Superior temporal gyrus (tissue), 1 donor: ENCODE results near the gene CPLX1.
"Not testable (repeated sequence)": the region's sequence is repeated elsewhere in the genome, so short reads cannot be mapped to it uniquely, and the experiment has no call there.

Source experiments
- DNase-seq: peaks from one replicate; pipeline ENCODE4 v3.0.0-alpha.2; 2016; ENCODE audit errors: extremely low spot score

CPLX1 gene

GRCh38 chr4:820230-821172 lies 5.4 kb downstream of the CPLX1 start:
- DNase-seq: no peak

DNA sequence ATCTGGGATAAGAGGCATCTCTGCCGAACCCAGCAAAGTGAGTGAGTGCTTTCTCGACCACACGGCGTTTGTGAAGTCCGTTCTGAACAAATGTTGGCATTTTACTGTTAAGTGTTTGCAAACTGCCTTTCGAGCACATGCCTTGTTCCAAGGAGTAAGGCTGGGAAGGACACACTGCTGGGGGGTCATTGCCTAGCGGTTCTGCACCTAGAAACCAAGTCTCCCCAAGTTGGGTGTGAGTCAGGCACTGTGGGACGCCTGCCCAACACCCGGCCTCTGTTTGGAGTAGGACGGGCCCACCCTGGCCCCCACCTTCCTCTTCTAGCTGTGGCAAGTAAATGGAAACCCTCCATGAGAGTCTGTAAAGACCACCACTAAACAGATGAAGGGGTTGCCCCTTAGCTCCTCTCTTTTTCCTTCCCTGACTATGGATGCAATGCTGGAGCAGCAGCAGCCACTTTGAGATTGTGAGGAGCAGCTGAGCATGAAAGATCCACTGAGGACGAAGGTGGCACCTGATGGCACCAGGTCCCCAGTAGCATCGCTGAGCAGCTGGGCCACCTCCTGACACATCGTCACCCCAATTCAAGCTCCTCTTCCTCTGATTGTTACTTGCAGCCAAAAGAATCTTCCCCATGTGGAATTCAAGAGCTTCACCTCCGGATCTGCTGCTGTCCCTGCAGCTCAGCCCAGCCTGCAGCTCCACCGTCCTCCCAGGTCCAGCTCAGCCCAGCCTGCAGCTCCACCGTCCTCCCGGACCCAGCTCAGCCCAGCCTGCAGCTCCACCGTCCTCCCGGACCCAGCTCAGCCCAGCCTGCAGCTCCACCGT lies 6.3 kb downstream of the CPLX1 start:
- DNase-seq: no peak

DNA sequence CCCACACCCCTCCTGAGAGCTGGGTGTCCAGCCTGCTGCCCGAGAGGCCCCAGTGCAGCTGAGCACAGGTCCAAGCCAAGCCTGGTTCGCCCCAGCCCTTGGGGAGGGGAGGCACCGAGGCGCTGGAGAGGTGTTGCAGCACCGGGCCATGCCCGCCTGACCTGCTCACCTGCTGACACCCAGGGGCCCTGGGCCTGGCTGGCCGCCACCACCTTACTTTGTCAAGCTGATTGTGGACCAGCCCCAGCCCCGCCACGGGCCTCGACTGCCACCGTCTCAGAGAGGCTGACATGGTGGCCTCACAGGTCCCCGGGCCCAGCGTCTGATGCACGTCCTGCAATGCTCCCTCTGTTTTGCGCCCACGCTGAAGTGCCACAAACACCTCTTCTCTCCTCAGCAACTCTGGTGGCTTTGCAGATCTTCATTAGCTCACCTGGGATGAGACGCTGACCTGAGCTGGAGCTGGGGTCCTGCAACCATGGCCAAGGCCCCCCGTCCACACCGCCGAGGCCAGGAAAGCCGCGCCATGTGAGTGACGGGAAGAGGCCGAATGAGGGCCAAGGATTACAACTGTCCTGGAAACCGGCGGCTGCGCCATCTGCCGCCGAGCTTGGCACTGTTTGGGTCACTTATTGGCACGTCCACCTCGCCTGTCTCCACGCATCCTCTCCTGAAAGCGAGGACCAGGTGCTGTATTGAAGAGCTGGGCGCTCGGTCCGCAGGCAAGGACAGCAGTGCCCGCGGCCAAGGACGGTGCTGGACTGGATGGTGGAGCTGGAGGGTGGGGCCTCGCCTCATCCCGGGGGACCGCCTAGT lies 7.6 kb downstream of the CPLX1 start:
- DNase-seq: no peak

DNA sequence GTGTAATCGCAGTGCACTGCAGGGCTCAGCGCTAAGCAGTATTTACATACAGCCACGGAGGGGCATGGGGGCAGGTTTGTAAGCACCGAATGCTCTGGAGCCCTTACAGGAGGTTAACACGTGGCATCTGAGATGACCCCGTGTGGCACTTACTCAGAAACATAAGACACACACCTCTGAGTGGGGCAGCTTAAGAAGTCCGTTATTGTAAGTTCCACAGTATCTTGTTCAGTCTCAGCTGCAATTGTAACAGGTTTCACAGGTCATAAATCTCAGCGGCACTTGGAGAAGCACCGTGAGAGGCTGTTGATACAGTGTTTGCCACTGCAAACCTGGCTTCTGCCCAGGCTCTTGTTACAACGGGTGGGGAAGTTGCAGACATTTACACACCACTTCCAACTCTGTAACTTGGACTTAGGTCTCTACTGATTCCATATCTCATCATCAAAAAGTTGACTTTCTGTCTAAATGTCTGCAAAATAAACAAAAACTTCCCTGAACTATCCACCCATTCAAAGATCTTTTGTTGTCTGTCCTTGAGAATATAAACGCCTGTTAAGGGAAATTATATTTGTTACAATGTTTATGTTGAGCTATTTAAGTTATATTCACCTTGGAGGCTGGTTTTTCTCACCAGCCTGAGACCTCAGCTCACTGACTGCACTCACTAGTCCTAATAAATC lies 10.3 kb downstream of the CPLX1 start:
- no peak for DNase-seq

DNA sequence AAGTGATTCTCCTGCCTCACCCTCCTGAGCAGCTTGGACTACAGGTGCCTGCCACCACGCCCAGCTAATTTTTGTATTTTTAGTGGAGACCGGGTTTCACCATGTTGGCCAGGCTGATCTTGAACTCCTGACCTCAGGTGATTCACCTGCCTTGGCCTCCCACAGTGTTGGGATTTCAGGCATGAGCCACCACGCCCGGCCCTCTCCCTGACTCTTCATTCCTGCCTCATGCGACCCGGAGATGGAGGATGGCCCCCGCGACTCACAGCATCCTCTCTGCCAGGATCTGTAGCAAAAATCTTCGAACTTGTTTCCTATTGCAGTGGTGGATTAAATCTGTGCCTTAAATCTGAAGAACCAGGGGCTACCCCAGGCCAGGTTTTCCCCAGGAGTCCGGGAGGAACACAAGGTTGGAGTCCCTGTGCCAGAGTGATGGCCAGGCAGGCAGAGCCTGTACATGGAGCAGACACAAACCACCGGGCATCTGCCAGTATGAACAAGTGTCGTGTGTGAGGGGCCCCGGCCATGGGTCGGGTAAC lies 11.5 kb downstream of the CPLX1 start:
- no peak for DNase-seq

- no peak for DNase-seq
These were observed 12.0 kb downstream of the CPLX1 start for GRCh38 chr4:813900-814299.

DNA sequence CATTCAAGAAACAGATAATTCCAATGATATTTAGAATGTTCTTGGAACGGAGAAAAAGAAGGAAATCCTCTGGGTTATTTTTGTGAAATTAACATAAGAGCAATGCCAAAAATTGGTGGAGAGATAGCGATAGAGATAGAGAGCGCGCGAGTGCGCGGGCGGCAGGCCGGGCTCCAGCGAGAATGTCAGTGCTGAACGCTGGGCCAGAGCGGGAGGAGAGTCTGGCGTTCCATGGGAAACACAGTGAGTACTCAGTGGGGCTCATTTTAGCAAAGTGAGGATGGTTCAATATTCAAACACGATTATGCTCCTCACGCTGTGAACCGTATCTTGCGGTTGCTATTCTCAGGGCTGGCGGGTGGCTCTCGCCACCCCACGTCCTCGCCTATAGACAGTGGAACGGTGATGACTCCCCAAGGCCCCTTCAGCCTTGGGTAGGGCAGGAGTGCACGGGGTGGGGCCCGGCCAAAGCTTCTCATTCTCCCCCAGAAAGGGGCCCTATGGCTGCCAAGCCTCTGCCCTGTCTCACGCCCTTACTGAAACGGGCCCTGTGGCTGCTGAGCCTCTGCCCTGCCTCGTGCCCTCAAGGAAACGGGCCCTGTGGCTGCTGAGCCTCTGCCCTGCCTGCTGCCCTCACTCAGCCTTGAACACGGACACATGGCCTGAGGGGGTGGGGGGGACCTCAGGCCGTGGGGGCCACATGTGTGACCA lies 16.9 kb downstream of the CPLX1 start:
- DNase-seq: peak; percentile 49

DNA sequence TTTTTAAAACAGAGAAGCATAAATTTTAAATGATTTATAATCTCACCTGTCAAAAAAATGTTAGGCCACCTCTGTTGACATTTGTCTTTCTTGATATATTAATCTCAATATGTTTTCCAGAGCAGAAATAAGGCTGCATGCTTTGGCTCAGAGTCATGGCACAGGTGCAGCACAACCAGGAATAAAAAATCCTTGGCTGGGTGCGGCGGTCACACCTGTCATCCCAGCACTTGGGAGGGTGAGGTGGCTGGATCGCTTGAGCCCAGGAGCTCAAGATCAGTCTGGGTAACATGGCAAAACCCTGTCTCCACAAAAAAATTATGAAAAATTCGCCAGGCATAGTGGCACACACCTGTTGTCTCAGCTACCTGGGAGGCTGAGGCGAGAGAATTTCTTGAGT lies 18.1 kb downstream of the CPLX1 start:
- no peak for DNase-seq

GRCh38 chr4:806979-807378 lies 18.9 kb downstream of the CPLX1 start:
- DNase-seq: not testable (repeated sequence)

DNA sequence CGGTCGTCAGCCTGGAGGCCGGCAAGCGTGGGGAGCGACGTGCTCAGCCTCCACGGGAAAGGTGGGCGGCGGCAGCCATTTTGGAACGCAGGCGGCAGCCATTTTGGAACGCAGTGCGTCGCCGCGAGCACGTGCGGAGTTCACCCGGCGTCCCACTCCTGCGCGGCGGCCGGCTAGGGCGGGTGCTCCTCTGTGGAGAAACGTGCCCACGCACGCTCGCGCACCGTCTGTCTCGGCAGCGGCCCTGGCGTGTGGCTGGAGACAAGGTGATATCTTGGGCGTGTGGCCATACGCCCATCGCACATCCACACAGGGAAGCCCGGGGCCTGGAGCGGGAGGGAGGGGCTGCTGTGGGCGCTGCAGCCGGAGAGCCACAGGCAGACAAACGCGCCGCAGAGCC lies 21.1 kb downstream of the CPLX1 start:
- no peak for DNase-seq

- no peak for DNase-seq
These were observed 22.0 kb downstream of the CPLX1 start for GRCh38 chr4:803884-804283.

DNA sequence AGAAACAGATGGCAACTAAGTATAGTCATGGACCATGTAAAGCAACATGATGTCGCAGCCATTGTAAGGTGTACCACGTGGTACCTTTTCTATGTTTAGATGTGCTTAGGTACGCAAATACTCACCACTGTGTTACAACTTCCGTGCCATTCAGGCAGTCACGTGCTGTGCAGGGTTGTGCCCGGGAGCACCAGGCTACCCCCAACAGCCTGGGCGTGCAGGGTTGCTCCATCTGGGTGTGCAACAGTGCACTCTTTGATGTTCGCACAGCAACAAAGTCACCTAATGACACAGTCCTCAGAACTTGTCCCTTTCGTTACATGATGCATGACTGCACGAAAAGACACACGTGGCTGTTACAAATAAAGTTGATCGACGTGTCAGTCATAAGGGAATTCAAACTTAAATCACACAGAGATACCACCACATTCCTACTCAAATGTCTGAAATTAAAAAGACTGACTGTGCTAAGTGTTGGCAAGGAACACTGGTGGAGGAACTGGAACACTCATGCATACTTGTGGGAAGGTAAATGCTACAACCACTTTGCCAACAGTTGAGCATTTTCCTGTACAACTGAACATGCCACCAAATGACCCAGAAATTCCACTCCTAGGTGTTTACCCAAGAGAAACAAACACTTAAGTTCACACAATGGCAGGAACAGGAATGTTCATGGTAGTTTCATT lies 24.3 kb downstream of the CPLX1 start:
- no peak for DNase-seq

GRCh38 chr4:797066-797465 lies 28.9 kb downstream of the CPLX1 start:
- no peak for DNase-seq

GRCh38 chr4:796206-796605 lies 29.7 kb downstream of the CPLX1 start:
- no peak for DNase-seq

GRCh38 chr4:795726-796119 lies 30.2 kb downstream of the CPLX1 start:
- DNase-seq: no peak

GRCh38 chr4:794900-795725 lies 30.8 kb downstream of the CPLX1 start:
- DNase-seq: no peak

- DNase-seq: no peak
These were observed 31.8 kb downstream of the CPLX1 start for GRCh38 chr4:793941-794621.

DNA sequence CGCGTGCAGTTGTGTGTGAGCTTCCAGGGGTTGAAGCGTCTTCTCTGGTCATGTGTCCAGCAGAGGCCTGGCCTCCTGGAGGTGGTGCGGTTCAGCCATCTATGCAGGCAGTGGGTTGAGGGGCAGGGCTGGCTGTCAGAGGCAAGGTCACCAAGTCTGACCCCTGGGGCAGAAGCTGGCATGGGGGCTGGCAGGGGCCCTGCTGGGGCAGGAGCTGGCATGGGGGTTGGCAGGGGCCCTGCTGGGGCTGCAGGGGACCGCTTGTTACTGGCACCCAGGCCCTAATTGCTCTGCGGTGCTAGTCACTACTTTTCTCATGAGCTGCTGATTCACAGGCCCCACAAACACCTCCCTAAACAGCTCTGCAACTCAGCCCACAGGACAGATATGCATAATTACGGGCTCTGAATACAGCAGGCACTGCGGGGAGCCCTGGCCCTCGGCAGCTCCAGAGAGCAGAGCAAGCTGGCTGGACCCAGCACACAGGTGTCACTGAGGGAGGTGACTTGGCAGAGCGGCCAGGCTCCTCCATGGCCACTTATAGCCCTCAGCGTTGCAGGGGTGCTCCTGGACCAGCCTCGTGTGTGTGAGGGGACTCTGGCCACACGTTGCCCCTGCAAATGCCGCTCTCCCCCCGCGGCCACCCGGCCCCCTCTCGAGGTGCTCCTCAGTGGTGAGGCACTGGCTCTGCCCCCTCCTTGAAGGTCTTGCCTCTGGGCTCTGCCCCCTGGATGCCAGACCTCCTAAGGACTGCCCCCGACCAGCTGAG lies 32.7 kb downstream of the CPLX1 start:
- DNase-seq: no peak
